ENCODE data around the gene KNDC1.

KNDC1 gene

GRCh38 chr10:133245439-133246235 lies 85.6 kb downstream of the KNDC1 start:
- no peak for DNase-seq

DNA sequence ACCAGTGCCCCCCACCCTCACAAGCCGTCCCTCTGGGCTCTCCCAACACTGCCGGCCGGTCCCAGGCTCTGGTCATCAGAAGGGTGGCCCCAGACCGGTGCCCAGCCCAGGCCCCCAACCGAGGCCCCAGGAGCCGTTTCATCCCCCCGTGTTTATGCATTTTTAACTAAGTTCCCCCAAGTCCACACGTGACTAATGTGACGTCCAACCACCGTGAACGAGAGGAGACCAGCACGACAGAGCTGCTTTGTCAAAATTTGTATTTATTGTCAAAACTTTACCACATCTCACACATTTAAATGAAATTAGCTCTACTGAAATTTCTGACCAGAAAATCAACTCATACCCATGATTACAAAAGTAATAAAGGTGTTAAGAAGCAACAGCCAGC lies 86.2 kb downstream of the KNDC1 start:
- DNase-seq: no peak

DNA sequence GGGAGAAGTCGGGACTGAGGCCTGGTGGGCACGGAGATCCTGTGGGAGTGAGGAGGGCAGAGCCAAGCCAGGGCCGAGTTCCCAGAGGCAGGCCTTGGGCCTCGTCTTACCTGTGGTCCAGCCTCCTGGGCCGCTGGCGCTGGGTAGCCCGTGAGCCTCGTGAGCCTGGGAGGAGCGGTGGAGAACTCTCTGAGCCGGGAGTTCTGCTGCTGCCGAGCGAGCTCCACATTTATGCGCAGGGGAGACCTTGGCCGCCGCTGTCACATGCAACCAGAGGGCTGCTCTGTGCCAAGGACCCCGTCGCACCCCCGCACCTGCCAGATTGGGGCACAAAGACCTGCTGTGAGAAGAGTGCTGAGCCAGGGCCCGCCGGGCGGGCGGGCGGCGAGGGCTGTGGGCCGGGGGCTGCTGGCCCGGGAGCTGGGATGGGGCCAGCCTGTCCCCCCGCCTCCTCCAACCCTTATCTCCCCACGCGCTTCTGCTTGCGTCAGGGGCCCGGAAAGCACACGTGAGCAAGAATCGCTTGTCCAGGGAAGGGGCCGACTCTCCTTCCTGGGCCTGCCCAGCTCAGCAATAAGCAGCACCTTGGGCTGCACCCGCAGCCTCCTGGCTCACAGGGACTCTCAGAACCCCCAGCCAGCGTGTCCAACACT lies 87.8 kb downstream of the KNDC1 start:
- no peak for DNase-seq

DNA sequence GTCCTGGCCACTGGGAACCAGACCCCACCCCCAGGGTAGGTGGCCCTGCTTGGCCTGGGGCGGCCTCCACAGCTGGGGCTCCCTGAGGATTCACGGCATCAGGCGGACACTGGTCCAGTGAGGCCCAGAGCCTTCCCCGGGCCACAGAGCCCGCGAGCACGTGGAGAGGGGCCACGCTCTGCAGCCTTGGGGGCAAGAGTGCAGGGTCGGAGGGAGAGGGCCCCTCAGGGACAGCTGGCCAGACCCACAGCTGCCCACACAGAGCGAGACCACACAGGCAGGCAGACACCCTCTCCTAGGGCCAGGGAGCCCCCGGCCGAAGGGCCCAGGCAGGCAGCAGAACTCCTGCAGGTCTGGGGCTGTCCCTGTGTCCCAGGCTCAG lies 88.3 kb downstream of the KNDC1 start:
- no peak for DNase-seq

GRCh38 chr10:133249094-133249780 lies 89.2 kb downstream of the KNDC1 start:
- no peak for DNase-seq

GRCh38 chr10:133249975-133250754 lies 90.1 kb downstream of the KNDC1 start:
- DNase-seq: no peak

- no peak for DNase-seq
Observed at GRCh38 chr10:133251388-133252222, 91.6 kb downstream of the KNDC1 start.

GRCh38 chr10:133252223-133252552 lies 92.2 kb downstream of the KNDC1 start:
- no peak for DNase-seq

- DNase-seq: no peak
Observed at GRCh38 chr10:133253361-133253955, 93.4 kb downstream of the KNDC1 start.

GRCh38 chr10:133254421-133255120 lies 94.6 kb downstream of the KNDC1 start:
- no peak for DNase-seq

DNA sequence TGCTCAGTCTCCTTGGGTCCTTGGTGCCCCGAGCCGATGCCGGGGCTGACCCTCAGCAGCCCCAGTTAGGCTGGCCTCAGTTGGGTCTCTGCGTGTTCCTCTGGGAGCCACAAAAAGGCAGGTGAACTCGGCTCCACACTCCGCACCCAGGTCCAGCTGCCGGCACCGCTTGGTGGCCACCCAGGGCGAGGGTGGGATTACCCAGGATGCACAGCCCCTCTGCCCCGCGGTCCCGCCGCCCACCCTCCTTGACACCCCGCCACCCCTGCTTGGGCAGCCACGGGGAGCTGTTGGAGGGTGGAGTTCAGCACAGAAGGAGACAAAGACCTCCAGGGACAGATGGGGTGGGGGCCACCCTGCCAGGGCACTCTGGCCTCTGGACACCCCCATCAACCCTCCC lies 95.3 kb downstream of the KNDC1 start:
- no peak for DNase-seq

GRCh38 chr10:133257489-133258065 lies 97.6 kb downstream of the KNDC1 start:
- DNase-seq: peak; percentile 74

GRCh38 chr10:133258066-133258817 lies 98.2 kb downstream of the KNDC1 start:
- DNase-seq: no peak

DNA sequence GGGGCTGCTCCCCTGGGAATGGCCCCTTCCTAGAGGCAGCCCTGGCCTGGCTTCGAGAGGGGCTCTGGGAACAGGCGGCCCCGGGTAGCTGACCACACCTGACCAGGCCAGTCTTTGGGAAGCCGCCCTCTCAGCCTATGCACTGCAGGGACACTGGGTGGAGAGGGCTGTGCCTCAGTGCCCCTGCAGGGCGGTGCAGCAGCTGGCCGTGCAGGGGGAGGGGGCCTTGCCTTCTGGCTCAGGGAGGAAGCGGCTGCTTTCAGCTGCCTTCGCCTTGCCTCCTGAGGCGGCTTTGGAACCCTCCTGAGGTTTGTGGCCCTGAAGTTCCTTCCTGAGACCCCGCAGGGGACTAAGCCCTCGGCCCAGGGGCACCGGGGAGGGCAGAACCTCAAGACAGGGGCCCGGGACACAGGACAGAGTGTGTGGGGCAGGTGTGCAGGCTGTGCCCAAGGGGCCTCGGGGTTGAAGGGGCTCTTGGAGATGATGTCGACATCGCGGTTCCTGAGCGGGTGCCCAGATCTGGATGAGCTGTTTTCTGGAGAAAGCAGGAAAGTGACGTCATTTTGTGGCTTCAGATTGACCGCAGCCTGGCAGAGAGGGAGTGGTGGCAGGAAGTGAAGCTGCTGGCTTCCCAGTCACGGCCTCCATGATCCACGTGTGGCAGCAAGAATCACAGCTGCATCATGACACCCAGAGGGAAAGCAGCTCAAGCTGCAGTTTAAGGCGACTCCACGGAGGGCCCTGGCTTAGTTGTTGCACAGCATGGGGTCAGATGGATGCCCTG lies 99.0 kb downstream of the KNDC1 start:
- DNase-seq: peak; percentile 88

- DNase-seq: no peak
Observed at GRCh38 chr10:133259602-133259989, 99.6 kb downstream of the KNDC1 start.

- peak; percentile 88 for DNase-seq
Observed at GRCh38 chr10:133260895-133261725, 101.1 kb downstream of the KNDC1 start.

- peak; percentile 93 for DNase-seq
Observed at GRCh38 chr10:133261726-133262325, 101.8 kb downstream of the KNDC1 start.

DNA sequence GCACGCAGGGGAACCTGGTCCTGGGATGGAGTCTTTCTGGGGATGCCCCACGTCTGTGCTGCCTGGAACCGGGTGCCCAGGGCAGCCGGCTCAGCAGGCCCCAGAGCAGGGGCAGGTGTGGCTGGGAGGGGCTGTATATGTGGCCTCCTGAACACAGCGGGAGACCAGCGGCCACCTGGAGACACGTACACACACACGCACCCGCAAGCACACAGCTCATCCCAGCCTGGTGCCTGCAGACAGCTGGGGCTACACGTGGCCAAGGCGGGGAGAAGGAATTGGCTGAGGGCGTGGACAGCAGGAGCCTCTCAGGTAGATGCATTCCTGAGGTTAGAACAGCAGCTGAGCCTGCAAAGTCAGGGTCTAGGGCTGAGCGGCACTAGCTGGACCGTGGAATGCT lies 102.7 kb downstream of the KNDC1 start:
- no peak for DNase-seq

Measured in activated CD8-positive, alpha-beta memory T cell treated with anti-CD3 and anti-CD28 coated beads for 24 hours (primary cell).